B cell (primary cell): ENCODE measurements around the gene NECTIN4.

Experiments
- CTCF ChIP-seq: fragments of 200-600 bp; IDR thresholded peaks from one replicate; pipeline ENCODE4 v1.8.0; 2022; ENCODE audit warnings: antibody characterized with exemption, mild to moderate bottlenecking
- EZH2 ChIP-seq: IDR thresholded peaks from 2 replicates; pipeline ENCODE4 v1.6.1; 2012; ENCODE audit warnings: borderline replicate concordance, low read depth, mild to moderate bottlenecking, moderate library complexity, low read length; ENCODE audit not compliant: insufficient read depth, poor library complexity, severe bottlenecking

DNA sequence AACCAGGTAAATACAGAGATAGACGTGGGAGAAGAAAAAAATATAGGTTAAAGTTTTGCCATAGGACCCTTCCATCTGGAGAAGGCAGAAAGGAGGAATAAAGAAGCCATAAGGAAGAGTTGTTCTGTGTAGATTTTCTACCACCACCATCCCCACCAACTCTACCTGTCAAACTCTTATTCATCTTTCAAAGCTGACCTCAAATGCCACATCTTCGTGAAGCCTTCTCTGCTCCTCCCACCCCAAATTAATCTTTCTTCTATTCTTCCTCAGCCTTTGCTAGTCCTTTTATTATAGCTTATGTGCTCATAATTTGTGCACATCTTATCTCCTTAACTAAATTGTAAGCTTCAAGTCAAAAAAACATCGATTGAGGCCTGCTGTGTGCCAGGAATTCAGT, 1.3 kb upstream of the NECTIN4 start:
- TF ChIP-seq CTCF (no peak), EZH2 (no peak)
